Liver (tissue), 3 donors: ENCODE measurements around the gene OVCH1.

Experiments used
- TAF1 ChIP-seq: conservative IDR thresholded peaks from 2 replicates; pipeline ENCODE4 v1.6.1; 2016; ENCODE audit warnings: antibody characterized with exemption, mild to moderate bottlenecking
- YY1 ChIP-seq: IDR thresholded peaks from 2 replicates; pipeline ENCODE4 v1.6.1; 2016; ENCODE audit warnings: antibody characterized with exemption, mild to moderate bottlenecking
- TF ChIP-seq, protein P1 (sequence below): fragments of 150-350 bp; IDR thresholded peaks from 2 replicates; pipeline ENCODE4 v1.5.1; 2017; ENCODE audit warnings: improper control_type of control experiment, low read depth, low read length; ENCODE audit not compliant: missing input control
- donor health status: healthy.
- donor health status: healthy.

DNA sequence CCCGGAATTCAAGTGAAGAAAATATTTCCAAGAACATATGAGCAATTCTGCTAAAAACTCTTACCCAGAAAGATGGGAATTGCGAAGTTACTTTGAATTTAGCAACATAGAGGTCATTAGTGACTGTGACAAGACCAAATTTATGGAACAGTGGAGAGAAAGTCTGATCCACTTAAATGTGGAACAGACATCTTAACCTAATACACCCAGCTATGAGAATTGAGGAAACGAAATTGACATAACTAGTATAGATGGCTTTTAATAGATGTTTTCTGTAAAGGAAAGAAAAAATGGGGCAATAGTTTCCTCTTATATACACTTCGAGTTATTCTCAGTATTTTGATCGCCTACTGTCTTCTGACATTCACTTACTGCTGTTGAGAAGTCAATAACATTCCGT is 4.6 kb downstream of the OVCH1 start:
- TF ChIP-seq, protein P1, sequence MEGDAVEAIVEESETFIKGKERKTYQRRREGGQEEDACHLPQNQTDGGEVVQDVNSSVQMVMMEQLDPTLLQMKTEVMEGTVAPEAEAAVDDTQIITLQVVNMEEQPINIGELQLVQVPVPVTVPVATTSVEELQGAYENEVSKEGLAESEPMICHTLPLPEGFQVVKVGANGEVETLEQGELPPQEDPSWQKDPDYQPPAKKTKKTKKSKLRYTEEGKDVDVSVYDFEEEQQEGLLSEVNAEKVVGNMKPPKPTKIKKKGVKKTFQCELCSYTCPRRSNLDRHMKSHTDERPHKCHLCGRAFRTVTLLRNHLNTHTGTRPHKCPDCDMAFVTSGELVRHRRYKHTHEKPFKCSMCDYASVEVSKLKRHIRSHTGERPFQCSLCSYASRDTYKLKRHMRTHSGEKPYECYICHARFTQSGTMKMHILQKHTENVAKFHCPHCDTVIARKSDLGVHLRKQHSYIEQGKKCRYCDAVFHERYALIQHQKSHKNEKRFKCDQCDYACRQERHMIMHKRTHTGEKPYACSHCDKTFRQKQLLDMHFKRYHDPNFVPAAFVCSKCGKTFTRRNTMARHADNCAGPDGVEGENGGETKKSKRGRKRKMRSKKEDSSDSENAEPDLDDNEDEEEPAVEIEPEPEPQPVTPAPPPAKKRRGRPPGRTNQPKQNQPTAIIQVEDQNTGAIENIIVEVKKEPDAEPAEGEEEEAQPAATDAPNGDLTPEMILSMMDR, result no peak
- TF ChIP-seq TAF1 (no peak), YY1 (no peak)
